Measurements from ENCODE around the gene NFATC3.
A peak's percentile ranks its signal among the peaks of the same experiment; 100 is the strongest.
"Not testable (repeated sequence)": the region's sequence is repeated elsewhere in the genome, so short reads cannot be mapped to it uniquely, and the experiment has no call there.

Gene NFATC3

GRCh38 chr16:68113765-68114240 is 28.6 kb downstream of the NFATC3 start:
- no peak overlapping the region for H3K4me3 ChIP-seq (ENCODE audit: low read depth, low read length)
- DNase-seq (ENCODE audit: low read depth): no peak
- TF ChIP-seq, protein P1, sequence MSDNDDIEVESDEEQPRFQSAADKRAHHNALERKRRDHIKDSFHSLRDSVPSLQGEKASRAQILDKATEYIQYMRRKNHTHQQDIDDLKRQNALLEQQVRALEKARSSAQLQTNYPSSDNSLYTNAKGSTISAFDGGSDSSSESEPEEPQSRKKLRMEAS (IDR thresholded peaks at IDR 0.05; ENCODE audit: low read depth, low read length): no peak
- TF ChIP-seq POLR2A (IDR thresholded peaks at IDR 0.05; ENCODE audit: extremely low read depth, insufficient read length): no peak

GRCh38 chr16:68114939-68115338 is 29.8 kb downstream of the NFATC3 start:
- H3K4me3 ChIP-seq (ENCODE audit: low read depth, low read length); DNase-seq (ENCODE audit: low read depth): not testable (repeated sequence)

GRCh38 chr16:68115851-68116250 is 30.7 kb downstream of the NFATC3 start:
- DNase-seq (ENCODE audit: low read depth): no peak
- TF ChIP-seq, protein P1 (IDR thresholded peaks at IDR 0.05; ENCODE audit: low read depth, low read length): no peak
- no peak for TF ChIP-seq POLR2A (IDR thresholded peaks at IDR 0.05; ENCODE audit: extremely low read depth, insufficient read length)
- TF ChIP-seq CTCF (IDR thresholded peaks at IDR 0.05; ENCODE audit: low read depth, low read length): no peak
- TF ChIP-seq MYC (IDR thresholded peaks at IDR 0.05; ENCODE audit: low read depth, low read length): no peak
- no peak overlapping the region for H3K4me3 ChIP-seq (ENCODE audit: low read depth, low read length)

GRCh38 chr16:68116256-68116867 is 31.2 kb downstream of the NFATC3 start:
- DNase-seq (ENCODE audit: low read depth): peak; percentile 60
- TF ChIP-seq, protein P1 (IDR thresholded peaks at IDR 0.05; ENCODE audit: low read depth, low read length): 0 out of 2 replicates have a peak, but pooled peaks have one; percentile 8
- TF ChIP-seq CTCF (IDR thresholded peaks at IDR 0.05; ENCODE audit: low read depth, low read length) (peak; percentile 44), POLR2A (IDR thresholded peaks at IDR 0.05; ENCODE audit: extremely low read depth, insufficient read length) (no peak), MYC (IDR thresholded peaks at IDR 0.05; ENCODE audit: low read depth, low read length) (no peak)
- no peak overlapping the region for H3K4me3 ChIP-seq (ENCODE audit: low read depth, low read length)

DNA sequence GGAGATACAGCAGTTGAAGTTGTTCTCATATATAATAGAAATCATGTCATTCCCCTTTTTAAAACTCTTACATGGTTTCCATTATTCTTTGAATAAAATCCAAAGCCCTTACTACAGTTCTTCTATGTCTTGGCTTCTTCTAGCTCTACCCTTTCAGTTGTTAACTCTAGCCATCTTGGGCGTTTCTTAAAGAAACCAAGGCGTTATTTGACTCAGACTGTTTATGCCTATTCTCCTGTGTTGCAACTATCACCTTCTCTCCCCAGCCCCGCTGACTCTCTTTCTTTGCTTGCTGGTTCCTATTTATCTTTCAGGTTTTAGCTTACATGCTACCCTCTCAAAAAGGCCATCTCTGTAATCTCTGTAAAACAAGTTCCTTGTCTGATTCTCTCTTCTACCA is 32.7 kb downstream of the NFATC3 start:
- H3K4me3 ChIP-seq (ENCODE audit: low read depth, low read length): no peak overlapping the region
- DNase-seq (ENCODE audit: low read depth): no peak
- TF ChIP-seq MYC (IDR thresholded peaks at IDR 0.05; ENCODE audit: low read depth, low read length) (no peak), POLR2A (IDR thresholded peaks at IDR 0.05; ENCODE audit: extremely low read depth, insufficient read length) (no peak), CTCF (IDR thresholded peaks at IDR 0.05; ENCODE audit: low read depth, low read length) (no peak)
- TF ChIP-seq, protein P1 (IDR thresholded peaks at IDR 0.05; ENCODE audit: low read depth, low read length): no peak

DNA sequence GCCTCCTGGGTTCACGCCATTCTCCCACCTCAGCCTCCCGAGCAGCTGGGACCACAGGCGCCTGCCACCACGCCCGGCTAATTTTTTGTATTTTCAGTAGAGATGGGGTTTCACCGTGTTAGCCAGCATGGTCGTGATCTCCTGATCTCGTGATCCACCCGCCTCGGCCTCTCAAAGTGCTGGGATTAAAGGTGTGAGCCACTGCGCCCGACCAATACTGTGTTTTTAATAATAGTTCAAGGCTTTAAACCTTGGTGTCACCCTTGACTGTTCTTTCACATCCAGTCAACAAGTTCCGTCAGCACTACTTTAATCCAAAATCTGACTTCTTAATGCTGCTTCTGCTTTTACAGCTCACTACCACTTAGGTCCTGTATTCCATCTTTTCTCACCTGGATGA is 33.8 kb downstream of the NFATC3 start:
- not testable (repeated sequence) for DNase-seq (ENCODE audit: low read depth); H3K4me3 ChIP-seq (ENCODE audit: low read depth, low read length)

DNA sequence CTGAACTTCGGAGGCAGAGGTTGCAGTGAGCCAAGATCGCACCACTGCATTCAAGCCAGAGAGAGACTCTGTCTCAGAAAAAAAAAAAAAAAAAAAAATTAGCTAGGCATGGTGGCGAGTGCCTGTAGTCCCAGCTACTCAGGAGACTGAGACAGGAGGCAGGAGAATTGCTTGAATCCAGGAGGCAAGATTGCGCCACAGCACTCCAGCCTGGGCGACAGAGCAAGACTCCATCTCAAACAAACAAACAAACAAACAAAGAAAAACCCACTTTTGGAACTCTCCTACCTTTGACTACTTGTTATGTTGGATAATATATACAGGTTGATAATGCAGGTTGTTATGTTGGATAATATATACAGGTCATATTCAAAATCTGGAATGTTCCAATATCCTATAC is 35.3 kb downstream of the NFATC3 start:
- DNase-seq (ENCODE audit: low read depth): not testable (repeated sequence)

DNA sequence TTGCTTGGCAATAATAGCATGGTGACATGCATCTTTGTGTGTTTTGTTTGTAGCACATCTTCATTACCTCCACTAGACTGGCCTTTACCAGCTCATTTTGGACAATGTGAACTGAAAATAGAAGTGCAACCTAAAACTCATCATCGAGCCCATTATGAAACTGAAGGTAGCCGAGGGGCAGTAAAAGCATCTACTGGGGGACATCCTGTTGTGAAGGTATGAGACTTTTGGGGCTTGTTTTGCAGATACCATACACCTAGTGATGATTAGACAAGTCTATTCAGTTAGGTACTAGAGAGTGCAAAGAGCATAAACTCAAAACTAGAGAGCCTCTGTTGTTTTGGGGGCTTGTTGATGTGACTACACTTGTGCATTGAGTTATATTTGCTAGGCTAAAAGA is 41.2 kb downstream of the NFATC3 start:
- TF ChIP-seq CTCF (IDR thresholded peaks at IDR 0.05; ENCODE audit: low read depth, low read length) (no peak), POLR2A (IDR thresholded peaks at IDR 0.05; ENCODE audit: extremely low read depth, insufficient read length) (no peak)
- DNase-seq (ENCODE audit: low read depth): no peak
- H3K4me3 ChIP-seq (ENCODE audit: low read depth, low read length): no peak overlapping the region

More for the DNA sequence above, 35.3 kb downstream of the NFATC3 start:
- not testable (repeated sequence) for H3K4me3 ChIP-seq (ENCODE audit: low read depth, low read length)
